PC-3 (cell line): ENCODE data around the gene APPBP2.

ENCODE experiments used
- EZH2 ChIP-seq: fragments of 300-600 bp; sonication (generic); IDR thresholded peaks from one replicate; pipeline ENCODE4 v1.6.1; 2017; ENCODE audit warnings: antibody characterized with exemption, mild to moderate bottlenecking, low read length; ENCODE audit not compliant: unreplicated experiment
- EZH2phosphoT487 ChIP-seq: fragments of 300-600 bp; sonication (generic); IDR thresholded peaks from 2 replicates; pipeline ENCODE4 v1.6.1; 2018; ENCODE audit warnings: mild to moderate bottlenecking, antibody characterized with exemption, low read length, borderline replicate concordance
- TF ChIP-seq, protein P1 (sequence below): fragments of 300-600 bp; sonication (generic); conservative IDR thresholded peaks from 2 replicates; pipeline ENCODE4 v1.5.1; 2017; ENCODE audit warnings: antibody characterized with exemption, low read depth, mild to moderate bottlenecking, low read length

DNA sequence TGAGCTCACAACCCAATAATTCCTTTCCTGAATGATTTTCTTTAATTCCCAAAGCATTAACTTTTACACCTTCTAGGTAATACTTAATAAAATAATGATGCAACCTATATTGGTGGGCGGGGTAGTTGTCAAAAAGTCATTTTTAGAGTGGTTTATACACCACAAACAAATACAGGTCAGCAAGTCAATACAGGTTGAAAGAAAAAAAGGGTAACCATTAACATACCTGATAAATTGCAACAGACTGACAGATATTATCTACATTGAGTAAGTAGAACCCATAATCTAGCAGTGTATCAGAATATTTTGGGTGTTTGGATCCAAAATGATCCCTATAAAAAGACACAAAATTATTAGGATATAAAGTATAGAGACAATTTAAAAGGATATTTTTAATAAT is 64.5 kb downstream of the APPBP2 start:
- TF ChIP-seq, protein P1, sequence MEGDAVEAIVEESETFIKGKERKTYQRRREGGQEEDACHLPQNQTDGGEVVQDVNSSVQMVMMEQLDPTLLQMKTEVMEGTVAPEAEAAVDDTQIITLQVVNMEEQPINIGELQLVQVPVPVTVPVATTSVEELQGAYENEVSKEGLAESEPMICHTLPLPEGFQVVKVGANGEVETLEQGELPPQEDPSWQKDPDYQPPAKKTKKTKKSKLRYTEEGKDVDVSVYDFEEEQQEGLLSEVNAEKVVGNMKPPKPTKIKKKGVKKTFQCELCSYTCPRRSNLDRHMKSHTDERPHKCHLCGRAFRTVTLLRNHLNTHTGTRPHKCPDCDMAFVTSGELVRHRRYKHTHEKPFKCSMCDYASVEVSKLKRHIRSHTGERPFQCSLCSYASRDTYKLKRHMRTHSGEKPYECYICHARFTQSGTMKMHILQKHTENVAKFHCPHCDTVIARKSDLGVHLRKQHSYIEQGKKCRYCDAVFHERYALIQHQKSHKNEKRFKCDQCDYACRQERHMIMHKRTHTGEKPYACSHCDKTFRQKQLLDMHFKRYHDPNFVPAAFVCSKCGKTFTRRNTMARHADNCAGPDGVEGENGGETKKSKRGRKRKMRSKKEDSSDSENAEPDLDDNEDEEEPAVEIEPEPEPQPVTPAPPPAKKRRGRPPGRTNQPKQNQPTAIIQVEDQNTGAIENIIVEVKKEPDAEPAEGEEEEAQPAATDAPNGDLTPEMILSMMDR, result no peak
- no peak for TF ChIP-seq EZH2phosphoT487
- no peak for TF ChIP-seq EZH2
